HPDE6-E6E7 (cell line): Measurements from ENCODE around the gene COG1.

Experiments used
- DNase-seq: peaks from one replicate; pipeline ENCODE4 v3.0.0; 2011; ENCODE audit warnings: missing footprints; ENCODE audit errors: extremely low spot score

COG1 gene

GRCh38 chr17:73199751-73200317 lies 7.0 kb downstream of the COG1 start:
- no peak for DNase-seq

- no peak for DNase-seq
These were observed 7.6 kb downstream of the COG1 start for GRCh38 chr17:73200476-73200875.

DNA sequence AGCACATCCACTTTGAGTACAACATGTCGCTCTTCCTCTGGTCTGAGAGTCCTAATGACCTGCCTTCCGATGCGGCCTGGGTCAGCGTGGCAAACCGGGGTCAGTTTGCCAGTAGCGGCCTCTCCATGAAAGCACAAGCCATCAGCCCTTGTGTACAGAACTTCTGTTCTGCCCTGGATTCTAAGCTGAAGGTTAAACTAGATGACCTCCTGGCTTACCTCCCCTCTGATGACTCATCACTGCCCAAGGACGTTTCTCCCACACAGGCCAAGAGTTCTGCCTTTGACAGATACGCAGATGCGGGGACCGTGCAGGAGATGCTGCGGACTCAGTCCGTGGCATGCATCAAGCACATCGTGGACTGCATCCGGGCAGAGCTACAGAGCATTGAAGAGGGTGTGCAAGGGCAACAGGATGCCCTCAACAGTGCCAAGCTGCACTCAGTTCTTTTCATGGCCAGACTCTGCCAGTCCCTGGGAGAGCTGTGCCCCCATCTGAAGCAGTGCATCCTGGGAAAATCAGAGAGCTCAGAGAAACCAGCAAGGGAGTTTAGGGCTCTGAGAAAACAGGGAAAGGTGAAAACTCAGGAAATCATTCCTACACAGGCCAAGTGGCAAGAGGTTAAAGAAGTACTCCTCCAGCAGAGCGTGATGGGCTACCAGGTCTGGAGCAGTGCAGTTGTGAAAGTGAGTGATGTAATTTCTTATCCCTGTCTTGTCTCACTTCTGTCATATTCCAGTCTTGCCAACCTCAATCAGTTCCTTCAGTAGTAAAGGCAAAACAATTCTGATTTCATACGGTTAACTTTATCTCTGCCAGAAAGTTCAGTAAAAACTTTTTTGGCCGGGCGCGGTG lies 8.6 kb downstream of the COG1 start:
- no peak for DNase-seq

DNA sequence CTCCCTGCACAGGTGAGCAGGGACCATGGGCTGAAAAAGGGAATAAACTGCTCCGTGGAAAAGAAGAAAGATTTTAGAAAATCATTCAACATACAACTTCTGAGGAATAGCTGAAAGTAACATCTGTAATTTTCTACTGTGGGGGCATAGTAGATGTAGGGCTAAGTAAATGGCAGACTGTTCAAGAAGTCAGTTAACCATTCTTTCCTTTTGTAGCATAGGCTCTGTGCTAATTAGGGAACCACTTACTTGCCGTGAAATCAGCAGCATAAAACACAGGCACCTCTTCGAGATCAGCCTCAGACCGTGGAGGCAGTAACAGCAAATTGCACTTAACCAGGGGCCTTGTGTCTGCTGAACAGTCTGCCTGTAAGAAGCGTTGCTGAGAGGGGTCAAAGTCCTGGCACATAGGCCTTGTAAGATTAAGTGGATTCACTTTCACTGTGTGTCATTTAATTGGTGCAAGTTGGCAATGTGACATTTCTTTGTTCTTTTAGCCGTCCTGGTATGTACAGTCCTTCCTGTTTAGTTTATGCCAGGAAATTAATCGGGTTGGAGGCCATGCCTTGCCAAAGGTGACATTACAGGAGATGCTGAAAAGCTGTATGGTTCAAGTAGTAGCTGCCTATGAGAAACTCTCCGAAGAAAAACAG lies 10.4 kb downstream of the COG1 start:
- no peak for DNase-seq

GRCh38 chr17:73203788-73204479 lies 11.1 kb downstream of the COG1 start:
- no peak for DNase-seq

DNA sequence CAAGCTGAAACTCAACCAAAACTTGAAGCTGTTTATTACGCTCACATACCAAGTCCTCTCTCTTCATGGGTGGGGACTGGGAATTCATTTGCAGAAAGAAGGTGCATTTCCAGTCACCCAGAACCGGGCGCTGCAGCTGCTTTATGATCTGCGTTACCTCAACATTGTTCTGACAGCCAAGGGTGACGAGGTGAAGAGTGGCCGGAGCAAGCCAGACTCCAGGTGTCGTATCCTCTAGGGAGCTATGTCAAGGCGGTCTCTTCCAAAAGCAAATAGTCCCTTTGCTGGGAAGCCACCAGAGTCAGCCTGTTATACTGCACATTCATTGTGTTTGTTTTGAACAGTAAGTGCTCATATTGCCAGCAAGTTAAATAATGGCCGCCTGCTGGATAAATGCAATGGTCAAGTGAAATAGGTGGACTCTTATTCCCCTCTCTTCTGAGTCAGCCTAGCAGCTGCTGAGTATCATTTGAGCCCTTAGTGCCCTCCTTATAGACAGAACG lies 12.7 kb downstream of the COG1 start:
- no peak for DNase-seq

DNA sequence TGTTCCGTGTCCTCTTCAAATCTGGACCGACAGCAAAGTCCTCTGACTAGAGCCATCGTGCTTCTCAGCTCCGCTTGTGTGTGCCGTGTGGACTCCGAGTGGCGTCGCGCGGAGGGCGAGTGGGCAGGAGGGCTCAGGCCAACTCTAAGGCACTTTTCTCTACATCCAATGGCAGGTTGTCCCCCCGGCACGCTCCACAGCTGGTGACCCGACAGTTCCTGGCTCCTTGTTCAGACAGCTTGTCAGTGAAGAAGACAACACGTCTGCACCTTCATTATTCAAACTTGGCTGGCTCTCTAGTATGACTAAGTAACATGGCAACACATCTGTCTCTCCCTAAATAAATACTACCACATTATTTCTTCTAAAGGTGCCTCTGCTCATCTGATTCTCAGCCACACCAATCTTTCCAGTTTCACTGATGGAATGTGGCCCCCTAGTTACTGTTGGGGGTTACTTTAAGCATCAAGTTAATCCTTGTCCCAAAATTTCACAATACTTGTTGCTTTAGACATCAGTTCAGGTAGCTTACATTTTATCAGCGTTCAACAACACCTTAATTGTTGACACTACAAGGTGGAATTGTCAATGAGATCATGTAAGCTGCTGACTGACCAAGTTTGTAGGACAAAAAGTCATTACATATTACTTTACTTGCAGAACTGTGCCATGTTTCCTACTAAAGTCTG lies 15.4 kb downstream of the COG1 start:
- no peak for DNase-seq

GRCh38 chr17:73209436-73209835 lies 16.6 kb downstream of the COG1 start:
- DNase-seq, result no peak

DNA sequence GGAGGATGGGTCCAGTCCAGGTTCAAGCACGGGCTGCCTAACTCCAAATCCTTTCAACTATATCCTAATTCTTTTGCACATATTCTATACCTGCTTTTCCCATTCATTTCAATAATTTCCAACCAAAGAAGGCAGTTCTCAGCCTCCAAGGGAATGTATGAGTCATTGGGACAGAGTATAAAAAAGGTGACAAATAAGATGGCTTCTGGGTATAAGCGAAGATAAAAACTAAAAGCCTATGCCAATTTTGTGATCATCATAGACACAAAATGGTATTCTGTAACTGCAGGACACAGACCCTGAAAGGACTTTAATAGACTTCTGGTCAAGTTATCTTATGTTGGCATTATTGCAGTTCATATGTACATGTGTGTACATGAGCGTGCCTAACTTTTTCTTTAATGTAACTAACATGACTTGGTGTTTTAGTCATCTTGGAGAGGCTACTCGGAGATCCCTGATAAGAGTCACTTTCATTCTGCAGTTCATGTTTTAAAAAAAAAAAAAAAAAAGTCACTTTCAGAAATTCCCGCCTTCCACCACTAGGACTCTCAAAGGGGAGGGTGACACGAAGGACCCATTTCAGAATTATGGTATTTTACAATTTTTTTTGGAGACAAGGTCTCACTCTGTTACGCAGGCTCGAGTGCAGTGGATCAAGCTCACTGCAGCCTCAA lies 17.3 kb downstream of the COG1 start:
- no peak for DNase-seq

DNA sequence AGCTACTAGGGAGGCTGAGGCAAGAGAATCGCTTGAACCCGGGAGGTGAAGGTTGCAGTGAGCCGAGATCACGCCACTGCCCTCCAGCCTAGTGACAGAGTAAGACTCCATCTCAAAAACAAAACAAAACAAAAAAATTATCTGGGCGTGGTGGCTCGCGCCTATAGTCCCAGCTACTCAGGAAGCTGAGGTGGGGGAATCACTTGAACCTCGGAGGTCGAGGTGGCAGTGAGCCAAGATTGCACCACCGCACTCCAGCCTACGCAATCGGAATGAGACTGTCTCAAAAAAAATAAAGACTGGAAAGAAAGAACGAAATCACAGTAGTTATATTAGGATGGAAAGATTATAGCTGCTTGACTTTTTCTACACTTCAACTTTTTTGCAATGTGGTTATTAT lies 18.9 kb downstream of the COG1 start:
- no peak for DNase-seq

DNA sequence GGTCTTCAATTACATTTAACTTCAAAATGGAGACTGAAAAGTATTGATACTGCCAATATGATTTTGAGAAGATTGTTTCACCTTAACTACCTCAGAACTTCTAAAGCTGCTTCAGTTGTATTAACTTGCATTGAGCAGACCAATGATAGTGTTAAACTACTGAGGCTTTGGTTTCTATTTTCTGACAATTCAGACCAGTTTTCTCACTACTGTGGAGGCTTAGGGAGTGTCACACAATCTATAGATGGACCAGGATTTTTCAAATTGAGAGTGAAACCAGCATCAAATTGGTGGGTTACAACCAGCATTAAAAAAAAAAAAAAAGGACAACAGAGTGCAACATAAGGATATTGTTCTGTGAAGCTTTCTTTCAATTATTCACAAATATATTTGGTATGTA lies 21.2 kb downstream of the COG1 start:
- DNase-seq, result no peak

- DNase-seq, result no peak
These were observed 22.0 kb downstream of the COG1 start for GRCh38 chr17:73214851-73215250.

GRCh38 chr17:73215447-73215846 lies 22.6 kb downstream of the COG1 start:
- DNase-seq, result no peak

DNA sequence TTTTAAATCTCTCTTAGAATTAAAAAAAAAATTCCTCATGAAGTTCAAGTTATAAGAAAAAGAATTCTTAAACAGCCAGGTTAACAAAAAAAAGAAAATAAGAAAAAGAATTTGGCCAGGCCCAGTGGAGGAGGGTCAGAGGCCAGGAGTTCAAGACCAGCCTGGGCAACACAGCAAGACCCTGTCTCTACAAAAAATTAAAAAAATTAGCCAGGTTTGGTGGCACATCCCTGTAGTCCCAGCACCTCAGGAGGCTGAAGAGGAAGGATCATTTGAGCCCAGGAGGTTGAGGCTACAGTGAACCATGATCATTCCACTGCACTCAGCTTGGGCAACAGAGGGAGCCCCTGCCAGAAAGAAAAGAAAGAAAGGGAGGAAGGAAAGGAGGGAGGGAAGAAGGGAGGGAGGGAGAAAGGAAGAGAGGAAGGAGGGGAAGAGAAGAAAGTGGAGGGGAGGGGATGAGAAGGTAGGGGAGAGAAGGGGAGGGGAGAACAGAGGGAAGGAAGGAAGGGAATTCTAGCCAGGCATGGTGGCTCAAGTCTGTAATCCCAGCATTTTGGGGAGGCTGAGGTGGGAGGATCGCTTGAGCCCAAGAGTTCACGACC lies 30.9 kb downstream of the COG1 start:
- DNase-seq, result no peak

- no peak for DNase-seq
These were observed 31.4 kb downstream of the COG1 start for GRCh38 chr17:73224237-73224636.

- DNase-seq, result no peak
These were observed 31.9 kb downstream of the COG1 start for GRCh38 chr17:73224663-73225305.

DNA sequence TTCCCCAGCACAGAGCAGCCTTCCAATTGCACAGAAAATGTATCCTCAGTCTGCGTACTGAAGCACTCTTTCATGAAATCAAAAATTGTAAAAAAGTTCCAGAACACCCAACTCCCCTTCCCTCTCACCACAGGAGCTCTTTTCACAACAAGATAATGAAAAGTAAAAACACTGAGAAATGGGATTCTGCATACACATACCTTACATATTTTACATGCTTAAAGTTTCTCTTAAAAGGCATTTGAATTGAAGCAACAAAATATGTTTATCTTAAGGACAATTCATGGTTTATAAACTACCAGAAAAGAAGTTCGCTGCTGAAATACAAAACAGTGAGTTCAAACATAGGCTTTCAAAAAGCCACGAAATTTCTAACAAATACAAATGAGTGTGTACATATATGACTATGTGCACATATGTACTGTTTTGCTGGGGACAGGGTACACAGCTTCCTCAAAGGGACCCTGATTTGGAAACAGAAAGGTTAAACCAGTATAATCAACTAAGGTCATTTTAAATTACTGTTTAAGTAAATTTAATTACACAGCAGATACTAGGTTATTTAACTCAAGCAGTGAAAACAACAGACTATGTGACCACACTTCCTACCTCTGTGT lies 33.8 kb downstream of the COG1 start:
- no peak for DNase-seq

DNA sequence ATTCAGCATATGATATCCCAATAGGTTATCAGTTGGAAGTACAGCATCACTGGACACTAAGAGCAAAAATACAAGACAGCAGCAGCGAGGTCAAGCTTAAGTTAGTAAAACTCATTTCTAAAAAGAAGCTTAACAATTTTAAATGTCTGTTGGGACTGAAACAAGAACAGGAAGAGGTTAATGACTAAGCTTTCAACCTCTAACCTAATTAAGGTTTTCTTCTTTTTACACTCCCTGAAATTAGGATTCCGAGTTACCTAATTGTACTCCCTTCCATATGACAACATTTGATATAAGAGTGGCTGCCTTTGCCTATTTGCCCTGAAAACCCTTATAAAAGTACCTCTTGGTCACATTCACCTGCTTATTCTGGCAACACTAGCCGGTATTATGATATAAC lies 34.5 kb downstream of the COG1 start:
- DNase-seq, result no peak

DNA sequence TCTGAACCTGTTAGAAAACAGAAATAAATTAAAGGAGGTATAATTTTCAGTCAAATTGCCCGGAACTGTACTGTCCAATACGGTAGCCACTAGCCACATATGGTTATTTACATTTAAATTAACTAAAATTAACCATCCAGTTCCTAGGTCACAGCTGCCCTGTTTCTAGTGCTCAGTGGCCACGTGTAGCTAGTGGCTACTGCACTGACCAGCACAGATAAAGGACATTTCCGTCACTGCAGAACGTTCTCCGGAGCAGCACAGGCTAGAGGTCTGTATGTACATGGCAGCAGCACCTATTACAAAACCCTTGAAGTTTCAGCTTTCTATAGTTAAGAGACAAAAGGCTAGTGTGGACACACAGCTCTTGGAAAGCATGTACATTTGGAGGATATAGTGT lies 35.1 kb downstream of the COG1 start:
- DNase-seq, result no peak

DNA sequence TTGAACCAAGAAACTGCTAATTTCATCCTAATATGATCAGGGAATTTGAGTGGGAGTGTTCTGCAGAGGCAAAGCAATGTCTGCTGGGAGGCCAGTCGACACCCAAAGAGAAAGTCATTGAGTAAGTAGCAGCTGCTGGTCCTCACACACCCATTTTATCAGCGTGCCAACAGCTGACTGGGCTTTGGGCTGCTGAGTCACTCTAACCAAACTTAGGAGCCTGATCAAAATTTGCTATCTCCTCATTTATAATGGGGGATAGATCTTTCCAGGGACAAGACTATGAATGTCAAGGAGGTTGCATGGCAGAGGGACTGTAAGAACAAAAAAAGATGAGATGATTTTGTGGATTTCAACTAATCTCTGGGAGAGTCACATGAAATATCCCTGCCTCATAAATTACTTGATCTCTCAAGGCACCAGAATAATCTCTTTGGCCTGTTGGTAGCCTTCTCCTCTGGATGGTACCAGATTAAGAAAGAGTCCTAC lies 35.9 kb downstream of the COG1 start:
- peak; percentile 78 for DNase-seq
